SK-N-SH (cell line): ENCODE measurements around the gene XXYLT1.

Experiments
- MXI1 ChIP-seq: IDR thresholded peaks from 2 replicates; pipeline ENCODE4 v1.6.1; 2012; ENCODE audit warnings: mild to moderate bottlenecking, low read depth, low read length, improper control_type of control experiment
- POLR2AphosphoS5 ChIP-seq: IDR thresholded peaks from 2 replicates; pipeline ENCODE4 v1.6.1; 2012; ENCODE audit warnings: low read depth, low read length
- TF ChIP-seq, protein P1 (sequence below): fragments of 200-600 bp; sonication (generic); IDR thresholded peaks from 2 replicates; pipeline ENCODE4 v1.6.1; 2017; ENCODE audit warnings: antibody characterized with exemption, mild to moderate bottlenecking, moderate library complexity
- TF ChIP-seq, protein P2 (sequence below): fragments of 150-350 bp; IDR thresholded peaks from 2 replicates; pipeline ENCODE4 v1.6.1; 2017; ENCODE audit warnings: antibody characterized with exemption, low read length, low read depth, borderline replicate concordance

DNA sequence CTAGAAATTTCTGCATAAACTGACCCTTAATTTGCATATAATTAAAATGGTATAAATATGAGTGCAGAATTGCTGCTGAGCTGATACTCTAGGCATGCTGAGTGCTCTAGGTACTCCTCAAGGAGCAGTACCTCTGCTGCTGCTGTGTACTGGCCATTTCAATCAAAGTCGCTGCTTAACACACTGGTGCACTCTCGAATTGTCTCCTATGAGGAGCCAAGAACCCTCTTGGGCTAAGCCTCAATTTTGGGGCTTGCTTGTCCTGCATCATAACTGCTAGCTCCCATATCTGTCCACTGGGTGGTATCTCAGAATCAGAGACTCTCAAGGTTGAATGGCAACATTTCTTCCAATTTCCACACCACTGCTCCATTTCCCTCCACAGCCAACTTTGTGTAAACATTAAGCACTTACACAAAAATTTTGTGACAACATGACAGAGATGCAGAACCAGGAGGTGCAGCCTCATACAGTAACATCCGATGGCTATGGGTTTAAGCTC is 82.5 kb downstream of the XXYLT1 start:
- TF ChIP-seq, protein P1, sequence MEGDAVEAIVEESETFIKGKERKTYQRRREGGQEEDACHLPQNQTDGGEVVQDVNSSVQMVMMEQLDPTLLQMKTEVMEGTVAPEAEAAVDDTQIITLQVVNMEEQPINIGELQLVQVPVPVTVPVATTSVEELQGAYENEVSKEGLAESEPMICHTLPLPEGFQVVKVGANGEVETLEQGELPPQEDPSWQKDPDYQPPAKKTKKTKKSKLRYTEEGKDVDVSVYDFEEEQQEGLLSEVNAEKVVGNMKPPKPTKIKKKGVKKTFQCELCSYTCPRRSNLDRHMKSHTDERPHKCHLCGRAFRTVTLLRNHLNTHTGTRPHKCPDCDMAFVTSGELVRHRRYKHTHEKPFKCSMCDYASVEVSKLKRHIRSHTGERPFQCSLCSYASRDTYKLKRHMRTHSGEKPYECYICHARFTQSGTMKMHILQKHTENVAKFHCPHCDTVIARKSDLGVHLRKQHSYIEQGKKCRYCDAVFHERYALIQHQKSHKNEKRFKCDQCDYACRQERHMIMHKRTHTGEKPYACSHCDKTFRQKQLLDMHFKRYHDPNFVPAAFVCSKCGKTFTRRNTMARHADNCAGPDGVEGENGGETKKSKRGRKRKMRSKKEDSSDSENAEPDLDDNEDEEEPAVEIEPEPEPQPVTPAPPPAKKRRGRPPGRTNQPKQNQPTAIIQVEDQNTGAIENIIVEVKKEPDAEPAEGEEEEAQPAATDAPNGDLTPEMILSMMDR, result peak; percentile 33
- TF ChIP-seq POLR2AphosphoS5 (no peak), MXI1 (no peak)
- TF ChIP-seq, protein P2, sequence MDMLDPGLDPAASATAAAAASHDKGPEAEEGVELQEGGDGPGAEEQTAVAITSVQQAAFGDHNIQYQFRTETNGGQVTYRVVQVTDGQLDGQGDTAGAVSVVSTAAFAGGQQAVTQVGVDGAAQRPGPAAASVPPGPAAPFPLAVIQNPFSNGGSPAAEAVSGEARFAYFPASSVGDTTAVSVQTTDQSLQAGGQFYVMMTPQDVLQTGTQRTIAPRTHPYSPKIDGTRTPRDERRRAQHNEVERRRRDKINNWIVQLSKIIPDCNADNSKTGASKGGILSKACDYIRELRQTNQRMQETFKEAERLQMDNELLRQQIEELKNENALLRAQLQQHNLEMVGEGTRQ, result no peak
